GM18498 (cell line): Measurements from ENCODE around the gene LDAF1.
"Not testable (repeated sequence)": the region's sequence is repeated elsewhere in the genome, so short reads cannot be mapped to it uniquely, and the experiment has no call there.

Experiments
- ATAC-seq: cut with Tn5 transposase; IDR thresholded peaks from one replicate; pipeline ENCODE4 v1.9.1; 2021; ENCODE audit warnings: mild to moderate bottlenecking, moderate library complexity; ENCODE audit not compliant: unreplicated experiment

The LDAF1 gene

DNA sequence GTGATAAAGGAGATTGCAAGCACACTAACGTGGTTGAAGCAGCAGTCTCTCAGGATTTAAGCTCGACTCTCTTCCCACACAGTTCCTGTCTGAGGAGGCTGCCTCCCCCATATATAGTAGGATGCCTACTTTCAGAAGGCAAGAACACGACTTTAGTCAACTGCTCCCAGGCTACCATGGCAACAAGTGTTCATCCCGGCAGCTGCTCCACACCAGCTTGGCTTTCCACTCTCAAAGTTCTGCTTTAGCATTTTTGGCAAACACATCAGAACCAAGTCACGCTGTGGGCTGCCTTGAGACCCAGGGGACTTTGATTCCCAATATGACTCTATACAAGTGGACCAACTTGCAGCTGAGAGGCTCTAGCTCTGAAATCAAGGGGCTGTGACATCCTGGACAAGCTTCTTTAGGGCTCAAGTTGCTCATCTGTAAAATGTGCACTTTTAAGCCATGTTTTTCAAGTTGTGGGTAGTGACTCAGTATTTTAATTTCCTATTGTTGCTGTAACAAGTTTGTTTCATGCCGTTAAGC is 36.4 kb downstream of the LDAF1 start:
- ATAC-seq, result no peak

DNA sequence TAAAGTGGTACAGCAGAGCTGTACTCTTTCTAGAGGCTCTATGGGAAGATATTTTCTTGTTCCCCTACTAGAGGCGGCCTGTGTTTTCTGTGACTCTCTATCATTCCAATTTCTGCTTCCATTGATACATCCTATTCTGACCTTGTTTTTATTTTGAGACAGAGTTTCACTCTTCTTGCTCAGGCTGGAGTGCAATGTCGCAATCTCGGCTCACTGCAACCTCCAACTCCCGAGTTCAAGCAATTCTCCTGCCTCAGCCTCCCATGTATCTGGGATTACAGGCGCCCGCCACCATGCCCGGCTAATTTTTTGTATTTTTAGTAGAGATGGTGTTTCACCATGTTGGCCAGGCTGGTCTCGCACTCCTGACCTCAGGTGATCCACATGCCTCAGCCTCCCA is 36.9 kb downstream of the LDAF1 start:
- not testable (repeated sequence) for ATAC-seq

DNA sequence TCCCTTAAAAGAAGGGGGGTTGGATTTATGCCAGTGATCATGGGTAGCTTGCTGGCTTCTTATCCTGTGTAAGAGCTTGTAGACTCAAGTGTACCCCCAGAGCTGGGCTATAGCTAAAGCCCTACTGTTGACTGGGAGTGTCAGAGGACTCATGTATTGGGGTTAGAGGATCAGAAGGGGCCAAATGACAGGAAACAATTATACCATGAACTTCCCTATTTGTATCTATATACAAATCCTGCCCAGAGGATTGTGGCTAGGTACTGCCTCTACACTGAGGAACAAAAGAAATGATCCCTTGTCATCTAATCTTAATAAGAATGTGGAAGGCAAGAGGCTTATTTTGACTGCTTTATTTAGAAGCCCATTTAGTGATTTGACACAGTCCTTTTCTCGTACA is 38.6 kb downstream of the LDAF1 start:
- no peak for ATAC-seq

DNA sequence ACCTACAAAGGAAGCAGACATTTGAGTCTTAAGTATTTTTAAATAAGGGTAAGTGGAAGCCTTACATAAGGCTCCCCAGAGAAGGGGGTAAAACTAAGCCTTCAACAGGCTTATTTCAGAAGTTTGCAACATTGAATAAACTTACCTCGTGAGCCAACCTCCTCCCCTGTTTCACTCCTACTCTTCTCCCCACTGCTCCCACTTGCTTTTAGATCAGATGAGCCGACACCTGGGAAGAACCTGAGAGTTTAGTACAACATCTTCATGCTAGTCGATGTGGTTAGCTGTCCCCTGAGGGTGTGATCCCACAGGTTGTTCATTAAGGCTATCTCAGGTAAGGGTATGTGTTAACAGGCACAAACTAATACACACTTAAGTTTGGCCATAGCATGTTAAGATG is 39.1 kb downstream of the LDAF1 start:
- no peak for ATAC-seq

DNA sequence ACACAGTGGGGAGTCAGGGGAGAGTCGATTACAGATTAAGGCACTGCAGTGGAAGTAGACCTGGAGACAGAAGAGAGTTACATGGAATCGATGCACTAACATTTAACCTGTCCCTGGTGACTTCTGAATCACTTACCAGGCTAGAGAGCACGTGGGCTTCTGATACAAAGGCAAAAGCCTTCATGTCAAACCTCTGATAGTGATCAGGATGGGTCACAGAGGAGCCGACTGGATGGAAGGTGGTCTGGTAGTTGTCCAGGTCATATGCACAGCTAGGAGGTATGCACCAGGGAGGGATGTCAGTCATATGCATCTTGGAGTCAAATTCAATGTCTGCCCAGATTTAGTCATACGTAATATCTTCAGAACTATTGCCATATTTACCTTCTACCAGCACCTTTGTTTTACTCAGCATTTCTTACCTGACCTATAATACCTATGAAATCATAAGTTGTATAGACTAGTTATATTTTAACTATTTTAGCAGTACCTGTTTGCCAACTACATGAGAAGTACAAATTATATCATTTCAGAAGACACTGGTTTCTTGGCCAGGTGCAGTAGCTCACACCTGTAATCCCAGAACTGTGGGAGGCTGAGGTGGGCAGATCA is 41.2 kb downstream of the LDAF1 start:
- no peak for ATAC-seq

DNA sequence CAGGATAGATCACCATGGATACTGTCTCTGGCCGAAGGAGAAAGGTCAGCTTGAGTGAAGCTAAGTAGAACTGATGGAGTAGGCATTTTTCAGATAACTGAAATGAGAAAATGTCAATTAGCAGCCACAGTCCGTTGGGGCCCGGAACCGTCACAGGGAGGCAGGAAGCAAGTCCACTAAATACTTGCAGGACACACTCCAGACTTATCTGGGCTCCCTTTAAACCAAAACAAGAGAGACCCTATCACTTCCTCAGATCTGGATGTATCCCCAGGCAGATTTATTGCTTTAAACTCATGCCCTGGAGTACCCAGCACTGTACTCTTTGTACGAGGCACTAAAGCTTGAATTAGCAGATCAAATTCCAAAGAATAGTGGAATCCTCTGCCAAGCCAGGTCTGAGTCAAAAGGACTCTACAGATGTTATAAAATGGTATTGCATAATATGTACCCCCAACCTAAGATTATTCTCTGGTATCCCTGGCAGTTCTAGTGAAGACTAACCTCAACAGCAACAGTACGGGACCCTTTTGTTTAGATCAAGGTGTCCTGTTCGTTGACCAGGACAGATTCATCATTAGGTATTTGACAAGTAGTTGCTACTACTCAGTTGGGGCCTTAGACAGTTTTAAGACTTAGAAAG is 44.8 kb downstream of the LDAF1 start:
- no peak for ATAC-seq

DNA sequence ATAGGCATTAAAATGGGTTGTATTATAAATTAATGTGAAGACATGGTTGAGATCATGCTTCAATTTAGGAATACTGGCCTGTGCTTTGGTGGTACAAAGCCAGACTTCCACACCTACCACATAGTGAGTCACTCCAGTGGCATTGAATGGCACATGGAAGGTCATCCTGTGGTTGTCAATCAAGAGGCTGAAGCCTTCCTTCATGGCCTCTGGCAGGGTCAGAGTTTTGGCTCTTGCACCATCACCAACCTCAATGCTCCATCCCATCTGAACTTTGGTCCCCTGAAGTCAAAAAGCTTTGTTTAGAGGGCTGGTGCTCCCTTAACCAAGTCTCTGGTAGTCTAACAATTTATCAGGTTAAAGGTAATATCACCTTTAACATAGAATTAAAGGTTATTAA is 46.8 kb downstream of the LDAF1 start:
- no peak for ATAC-seq

DNA sequence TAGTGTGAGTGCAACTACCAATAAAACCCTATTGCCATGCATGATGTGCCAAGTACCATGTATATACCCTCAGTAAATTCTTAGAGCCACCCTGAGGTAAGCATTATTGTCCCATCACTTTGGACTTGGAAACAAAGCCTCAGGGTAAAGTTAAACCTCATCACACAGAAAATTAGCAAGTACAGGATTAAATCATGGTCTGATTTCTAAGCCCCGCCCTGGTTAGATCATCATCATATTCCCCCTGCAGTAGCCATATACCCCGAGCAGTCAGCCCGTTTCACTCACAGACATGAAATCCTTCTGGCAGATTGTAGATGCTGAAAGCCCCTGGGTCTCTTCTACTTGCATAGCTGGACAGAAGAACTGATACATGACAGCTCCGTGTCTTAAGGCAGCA is 48.1 kb downstream of the LDAF1 start:
- no peak for ATAC-seq

DNA sequence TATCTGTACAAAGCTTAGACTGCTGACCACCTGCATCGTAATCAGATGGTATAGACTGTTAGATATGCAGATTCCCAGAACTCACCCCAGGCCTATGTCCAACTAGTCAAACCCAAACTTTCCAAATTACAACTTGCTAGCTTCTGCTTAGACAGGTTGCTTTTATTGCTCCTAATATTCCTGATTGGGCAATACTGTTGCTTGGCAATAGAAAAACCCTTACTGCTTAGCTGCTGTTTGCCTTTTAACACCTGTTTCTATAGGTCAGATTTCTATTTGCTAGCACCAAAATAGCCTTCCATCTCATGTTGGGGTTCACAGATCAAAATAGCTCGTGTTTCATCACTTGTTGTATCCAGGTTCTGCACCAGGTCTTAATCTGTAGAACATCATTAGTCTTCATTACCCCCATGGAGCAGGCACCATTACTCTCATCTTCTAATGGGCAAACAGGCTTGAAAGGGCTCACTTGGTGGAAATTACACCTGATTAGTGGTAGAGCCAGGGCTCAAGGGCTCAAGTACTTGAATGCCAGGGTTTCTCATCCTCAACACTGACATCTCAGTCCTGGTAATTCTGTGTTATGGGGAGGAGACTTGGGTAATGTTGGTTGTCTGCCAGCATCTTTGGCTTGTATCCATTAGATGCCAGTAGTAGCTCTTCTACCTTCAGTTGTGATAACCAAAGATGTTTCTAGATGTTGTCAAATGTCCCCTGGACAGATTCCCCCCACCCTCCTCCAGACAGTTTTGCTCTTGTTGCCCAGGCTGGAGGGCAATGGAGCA is 50.2 kb downstream of the LDAF1 start:
- no peak for ATAC-seq

DNA sequence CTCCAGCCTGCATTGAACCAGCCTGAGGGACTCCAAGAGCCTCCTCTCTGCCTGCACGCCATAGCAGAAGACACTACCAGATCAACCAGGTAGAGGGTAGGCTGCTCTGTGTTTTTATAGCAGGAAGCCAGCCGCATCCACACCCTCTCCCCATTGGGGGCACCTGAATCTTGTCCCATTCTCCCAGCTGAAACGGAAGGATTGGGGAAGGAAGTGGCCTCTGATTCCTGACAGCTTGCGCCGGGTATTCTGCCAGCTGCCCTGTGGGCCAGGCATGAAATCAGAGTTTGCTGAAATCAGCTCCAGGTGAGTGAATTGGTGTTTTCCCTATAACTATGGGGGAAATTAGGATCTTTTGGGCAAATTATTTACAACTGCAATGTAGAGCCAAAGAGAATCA is 53.0 kb downstream of the LDAF1 start, which contains the start of gene ZP2:
Gene ZP2, minus strand, starts transcription at position 89 of the 400 bp plus-strand sequence. Its CDS starts 27 bp downstream, at position 62.
- ATAC-seq, result no peak

DNA sequence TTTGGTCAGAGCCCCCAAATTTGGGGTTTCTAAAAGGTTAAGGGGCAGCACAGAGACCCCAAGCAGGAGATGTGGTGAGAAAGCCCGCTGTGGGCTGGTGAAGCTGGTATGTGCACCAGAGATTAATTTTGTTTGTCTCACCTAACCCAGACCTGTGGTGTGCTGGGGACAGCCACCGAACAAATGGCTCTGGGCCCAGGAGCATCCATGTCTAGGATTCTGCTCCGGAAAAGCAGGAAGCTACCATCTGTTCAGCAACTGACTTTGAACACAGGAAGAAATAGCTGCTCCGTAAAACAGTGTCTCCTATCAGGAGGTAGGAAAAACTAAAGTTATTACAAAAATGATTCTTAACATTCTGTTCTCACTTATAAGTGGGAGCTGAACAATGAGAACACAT is 55.6 kb downstream of the LDAF1 start:
- no peak for ATAC-seq

DNA sequence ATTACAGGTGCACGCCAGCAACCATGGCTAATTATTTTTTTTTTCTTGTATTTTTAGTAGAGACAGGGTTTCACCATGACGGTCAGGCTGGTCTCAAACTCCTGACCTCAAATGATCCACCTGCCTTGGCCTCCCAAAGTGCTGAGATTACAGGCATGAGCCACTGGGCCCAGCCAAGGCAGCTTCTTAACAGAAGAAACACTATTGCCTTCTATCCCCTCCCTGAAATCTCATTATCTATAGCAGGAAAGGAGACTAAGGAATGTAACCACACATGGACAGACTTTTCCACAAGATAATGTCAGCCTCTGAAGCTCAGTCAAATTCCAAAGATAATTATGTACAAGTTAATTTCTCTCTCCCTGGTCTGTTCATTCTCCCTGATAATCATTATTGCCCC is 58.6 kb downstream of the LDAF1 start:
- no peak for ATAC-seq

DNA sequence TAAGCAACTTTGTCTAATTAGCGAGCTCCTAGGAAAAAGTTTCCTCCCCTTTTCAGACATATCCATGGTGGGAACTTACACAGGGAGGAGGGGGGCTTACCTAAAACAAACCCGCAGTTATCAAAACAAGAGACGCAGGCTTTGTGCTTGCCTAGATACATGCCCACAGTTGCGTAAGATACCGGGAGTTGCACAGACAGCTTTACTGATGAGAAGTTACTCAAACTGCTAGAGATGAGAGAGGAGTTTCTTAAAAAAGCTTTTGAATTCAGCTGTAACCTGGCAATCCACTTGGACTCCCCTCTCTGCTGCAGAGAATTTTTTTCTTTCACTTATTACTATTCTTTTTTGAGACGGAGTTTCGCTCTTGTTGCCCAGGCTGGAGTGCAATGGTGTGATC is 59.7 kb downstream of the LDAF1 start:
- ATAC-seq, result no peak

DNA sequence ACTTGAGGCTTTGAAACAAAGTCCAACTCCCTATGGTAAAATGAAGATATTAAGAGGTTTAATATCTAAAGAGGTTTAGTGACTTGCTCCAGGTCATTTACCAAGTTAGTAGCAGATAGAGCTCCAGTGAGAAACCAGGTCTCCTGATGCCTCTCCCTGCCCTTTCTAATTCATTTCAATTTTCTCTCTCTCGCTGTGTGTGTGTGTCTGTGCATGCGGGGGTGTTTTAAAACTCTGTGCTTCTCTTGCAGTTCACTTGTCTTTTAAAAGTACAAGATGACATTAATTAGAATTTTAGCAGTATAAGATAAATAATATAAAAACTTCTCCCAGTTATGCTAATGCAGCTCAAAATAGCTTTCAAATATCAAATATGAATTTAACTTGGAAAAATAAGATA is 61.1 kb downstream of the LDAF1 start:
- ATAC-seq, result no peak

DNA sequence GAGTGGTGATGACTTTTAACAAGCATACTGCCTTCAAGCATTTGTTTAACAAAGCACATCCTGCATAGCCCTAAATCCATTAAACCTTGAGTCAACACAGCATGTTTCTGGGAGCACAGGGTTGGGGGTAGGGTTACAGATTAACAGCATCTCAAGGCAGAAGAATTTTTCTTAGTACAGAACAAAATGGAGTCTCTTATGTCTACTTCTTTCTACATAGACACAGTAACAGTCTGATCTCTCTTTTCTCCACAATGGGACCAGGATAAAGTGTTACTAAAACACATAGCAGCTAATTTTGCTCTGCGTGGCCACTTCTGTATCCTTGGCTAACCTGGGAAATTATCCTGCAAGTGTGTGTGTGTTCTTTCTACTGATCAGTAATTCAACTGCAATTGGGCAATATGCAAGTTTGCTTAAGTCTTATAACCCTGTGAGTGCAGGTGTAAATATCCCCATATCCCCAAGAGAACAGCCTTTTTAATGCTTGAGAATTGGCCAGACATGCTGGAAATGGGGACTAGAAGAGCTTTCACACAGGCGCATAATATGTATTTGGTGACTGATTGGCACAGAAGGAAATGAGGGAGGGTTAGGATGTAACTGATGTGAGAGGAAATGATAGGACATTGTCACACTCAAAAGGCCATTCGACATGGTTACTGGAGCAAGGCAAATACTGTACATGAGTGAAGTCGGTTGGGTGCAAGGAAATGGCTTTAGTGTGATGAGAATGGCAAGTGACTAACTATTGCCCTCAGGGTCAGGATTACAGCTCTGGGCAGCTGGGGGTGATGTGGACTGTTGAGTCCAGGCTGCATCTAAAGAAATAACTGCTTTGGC is 64.2 kb downstream of the LDAF1 start:
- ATAC-seq, result no peak

DNA sequence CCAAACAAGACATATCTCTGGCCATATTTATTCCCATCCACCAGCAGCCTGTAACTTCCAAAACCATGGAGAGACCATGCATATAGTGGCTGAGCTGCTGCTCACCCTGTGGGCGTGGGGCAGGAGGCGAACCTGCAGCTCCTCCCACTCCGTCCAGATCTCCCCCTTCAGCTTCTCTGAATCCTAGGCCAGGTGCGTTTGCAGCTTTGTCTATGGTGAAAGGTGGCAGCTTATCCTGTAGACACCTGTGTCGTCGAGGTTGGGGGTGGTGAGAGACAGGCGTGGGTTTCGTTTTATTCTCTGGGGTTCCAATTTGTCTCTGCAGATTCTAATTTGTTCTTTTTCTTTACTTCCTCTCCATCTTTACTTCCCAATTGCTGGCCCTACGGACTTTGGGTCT is 65.3 kb downstream of the LDAF1 start:
- no peak for ATAC-seq

DNA sequence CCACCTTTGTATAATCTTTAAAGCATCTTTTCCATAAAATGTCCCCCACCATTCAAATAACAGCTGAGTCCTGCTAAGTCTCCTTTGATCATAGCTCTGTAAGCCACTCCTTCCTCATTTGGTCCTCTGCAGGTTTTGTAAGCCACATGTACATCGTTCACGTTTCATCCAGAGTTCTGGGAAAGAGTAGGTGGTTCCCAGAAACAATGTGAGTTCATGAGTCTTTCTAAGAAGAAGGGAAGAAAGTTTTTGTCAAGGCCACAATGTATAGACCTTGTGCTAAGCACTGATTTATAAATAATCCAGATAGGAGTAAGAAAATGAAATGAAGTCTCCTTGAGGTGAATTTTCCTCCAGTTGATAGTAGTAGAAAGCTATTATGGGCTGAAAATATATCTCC is 66.3 kb downstream of the LDAF1 start:
- no peak for ATAC-seq

DNA sequence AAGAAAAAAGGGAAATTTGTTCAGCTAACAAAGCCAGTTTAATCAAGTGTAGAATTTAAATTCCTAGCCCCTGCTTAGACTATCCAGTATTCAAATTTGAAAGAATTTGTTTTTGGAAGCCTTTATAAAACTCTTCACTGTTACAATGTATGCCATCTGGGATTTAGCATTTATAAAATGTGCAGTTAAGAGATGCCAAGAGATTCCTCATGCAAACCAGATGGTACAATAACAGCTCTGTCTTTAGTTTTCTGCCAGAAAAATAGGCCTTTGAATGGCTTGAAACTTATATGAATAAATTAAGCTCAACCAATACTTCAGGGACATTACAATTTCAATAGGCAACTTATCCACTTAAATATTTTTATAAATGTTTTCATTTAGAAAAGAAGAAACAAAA is 68.3 kb downstream of the LDAF1 start:
- no peak for ATAC-seq

DNA sequence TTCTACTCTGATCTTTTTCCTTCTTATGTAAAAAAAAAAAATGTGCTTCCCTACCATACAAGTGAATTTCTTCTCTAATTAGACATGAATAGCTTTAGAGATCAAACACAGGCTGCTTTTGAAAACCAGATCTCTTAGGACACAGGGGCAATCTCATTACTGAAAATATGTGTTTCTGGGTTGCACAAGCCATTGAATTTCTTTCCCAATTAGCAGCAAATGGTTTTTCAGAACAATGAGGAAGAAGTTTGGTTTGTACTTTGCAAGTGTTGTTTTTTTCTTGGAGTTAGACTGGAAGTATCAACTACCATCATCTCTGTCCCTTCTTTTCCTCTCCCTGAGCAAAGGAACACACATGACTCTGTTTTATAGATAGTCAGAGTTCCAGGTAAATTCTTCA is 69.4 kb downstream of the LDAF1 start:
- ATAC-seq, result no peak

DNA sequence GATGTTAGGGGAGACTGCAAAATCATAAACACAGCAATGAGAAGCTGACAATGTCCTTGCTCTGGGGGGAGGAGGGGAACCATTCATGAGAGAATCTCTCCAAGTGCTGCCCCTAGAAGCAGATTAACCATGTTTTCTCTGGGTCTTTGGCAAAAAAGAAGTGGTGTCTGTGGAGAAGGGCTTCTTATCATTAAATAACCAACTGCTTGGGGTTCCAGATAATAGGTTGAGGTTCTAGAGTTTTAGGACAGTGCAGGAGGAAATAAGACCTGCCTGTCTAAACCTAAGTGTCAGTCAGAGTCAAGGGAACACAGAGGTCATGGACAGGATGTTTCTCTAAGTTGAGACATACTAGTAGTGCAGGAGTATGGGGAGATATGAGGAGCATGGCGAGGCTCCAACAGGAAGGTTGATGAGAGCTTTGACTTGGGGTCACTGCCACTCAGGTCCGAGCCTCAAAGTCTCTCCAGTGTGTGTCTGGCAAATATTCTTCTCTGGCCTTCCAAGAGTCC is 69.9 kb downstream of the LDAF1 start:
- ATAC-seq, result no peak
